Ovary (tissue), 9 donors: ENCODE measurements around the gene KIAA1614. TPM values are rescaled to one million over a fixed set of nuclear protein-coding genes. Genes with fewer than 3 reads are reported as not detected.

Experiments
- DNase-seq, 5 donors: peaks; one replicate each; pipeline ENCODE4 v3.0.0-alpha.2; 2019 to 2020
- H3K27ac ChIP-seq, 2 donors: fragments of 200-600 bp; one replicate each; pipeline versions ENCODE4 v1.5.1 to v1.8.0; 2019 to 2022
- H3K27me3 ChIP-seq: fragments of 200-600 bp; one replicate; pipeline ENCODE4 v1.8.0; 2022
- H3K36me3 ChIP-seq: fragments of 200-600 bp; sonication (generic); one replicate; pipeline ENCODE4 v1.5.1; 2019
- H3K4me1 ChIP-seq: one replicate; pipeline ENCODE4 v1.8.1; 2013; ENCODE audit warnings: mild to moderate bottlenecking, moderate library complexity; ENCODE audit not compliant: insufficient read depth
- H3K4me3 ChIP-seq: fragments of 200-600 bp; sonication (generic); one replicate; pipeline ENCODE4 v1.5.1; 2017
- H3K9me3 ChIP-seq, 2 donors: fragments of 200-600 bp in 1 of 2; sonication (generic) in 1 of 2; one replicate each; pipeline versions ENCODE4 v1.5.1 to v1.8.1; 2013 to 2019; ENCODE audit warnings: mild to moderate bottlenecking in 1 of 2, moderate library complexity in 1 of 2
- EP300 ChIP-seq: sonication (generic); formaldehyde crosslinking; IDR thresholded peaks from one replicate; pipeline ENCODE4 v1.6.1; 2017; ENCODE audit warnings: antibody characterized with exemption
- POLR2A ChIP-seq: fragments of 450-650 bp; IDR thresholded peaks from one replicate; pipeline ENCODE4 v1.6.1; 2017; ENCODE audit warnings: antibody characterized with exemption, mild to moderate bottlenecking, moderate library complexity
- WGBS, 3 donors: extraction: QIAGEN DNeasy Blood & Tissue Kit in 1 of 3; methylation state at CpG; one replicate each; pipeline versions ENCODE4 v1.1.5 to v1.1.7; 2013 to 2017; 5-methylcytosine and 5-hydroxymethylcytosine counted together
- intact Hi-C, 4 donors: fragments of 100-400 bp; cut with DNase I; formaldehyde crosslinking; loops; one replicate each; pipeline versions ENCODE4 v1.11.0 to v1.15.1; 2022 to 2023
- polyA plus RNA-seq, 2 donors: library from polyadenylated mRNA; stranded (reverse); fragments of 200-250 nt in 1 of 2; fragments of 350-450 nt in 1 of 2; fragmentation: Illumina TruSeq in 1 of 2; extraction: RNeasy Lipid Tissue Mini Kit (QIAGEN cat#74804) in 1 of 2; gene quantifications; one replicate each; pipeline ENCODE4 v1.2.3, GENCODE V29; 2013 to 2014
- total RNA-seq, 7 donors: library from RNA; depleted of rRNA in 2 of 7; stranded (reverse); fragments of >200 nt in 2 of 7; fragmentation: NEBNext Ultra II Directional in 3 of 7; extraction: Animal tissue kit (Norgen Biotek cat#: 25700) in 3 of 7; gene quantifications; one replicate each; pipeline versions ENCODE4 v1.1.0 to v1.2.4, GENCODE V29; 2016 to 2023
- TF ChIP-seq, protein P1 (sequence below), 3 donors: fragments of 450-650 bp in 2 of 3; fragments of 200-600 bp in 1 of 3; IDR thresholded peaks; one replicate each; pipeline versions ENCODE4 v1.5.1 to v1.8.0; 2016 to 2022; ENCODE audit warnings: antibody characterized with exemption in 3 of 3, mild to moderate bottlenecking in 1 of 3
- donor health status: DM: no; HTN: no; CAD: no; lungs with moderate emphysema.
- donor health status: DM: no; HTN: no; CAD: no.
- donor health status: Bipolar disorder and iron deficiency.
- donor health status: DM: yes; HTN: yes; CAD: no.
- donor health status: DM: no; HTN: no; CAD: no.
- donor health status: DM: yes; HTN: yes; CAD: no.

The KIAA1614 gene
- total and polyA plus RNA-seq, 9 donors = 1.1 to 15.1 (median 10.5) TPM

GRCh38 chr1:180970333-180971079, 57.8 kb downstream of the KIAA1614 start:
- Histone ChIP-seq H3K4me1 (no peaks in the 10 kb centered on the region), H3K36me3 (no peaks in the 10 kb centered on the region), H3K27ac (no peak overlapping the region), H3K27me3 (no peaks in the 10 kb centered on the region), H3K4me3 (no peak overlapping the region), H3K9me3 (no peaks in the 10 kb centered on the region)
- TF ChIP-seq POLR2A = no peak
- TF ChIP-seq EP300 = no peak
- TF ChIP-seq, protein P1, sequence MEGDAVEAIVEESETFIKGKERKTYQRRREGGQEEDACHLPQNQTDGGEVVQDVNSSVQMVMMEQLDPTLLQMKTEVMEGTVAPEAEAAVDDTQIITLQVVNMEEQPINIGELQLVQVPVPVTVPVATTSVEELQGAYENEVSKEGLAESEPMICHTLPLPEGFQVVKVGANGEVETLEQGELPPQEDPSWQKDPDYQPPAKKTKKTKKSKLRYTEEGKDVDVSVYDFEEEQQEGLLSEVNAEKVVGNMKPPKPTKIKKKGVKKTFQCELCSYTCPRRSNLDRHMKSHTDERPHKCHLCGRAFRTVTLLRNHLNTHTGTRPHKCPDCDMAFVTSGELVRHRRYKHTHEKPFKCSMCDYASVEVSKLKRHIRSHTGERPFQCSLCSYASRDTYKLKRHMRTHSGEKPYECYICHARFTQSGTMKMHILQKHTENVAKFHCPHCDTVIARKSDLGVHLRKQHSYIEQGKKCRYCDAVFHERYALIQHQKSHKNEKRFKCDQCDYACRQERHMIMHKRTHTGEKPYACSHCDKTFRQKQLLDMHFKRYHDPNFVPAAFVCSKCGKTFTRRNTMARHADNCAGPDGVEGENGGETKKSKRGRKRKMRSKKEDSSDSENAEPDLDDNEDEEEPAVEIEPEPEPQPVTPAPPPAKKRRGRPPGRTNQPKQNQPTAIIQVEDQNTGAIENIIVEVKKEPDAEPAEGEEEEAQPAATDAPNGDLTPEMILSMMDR (IDR thresholded peaks at IDR 0.05) = no peak
- DNase-seq = no peak
- intact Hi-C loops = no loop called here
- 85 to 90% (median 89%) methylated on average over 15 of the region's 15 CpGs for WGBS, 3 donors

DNA sequence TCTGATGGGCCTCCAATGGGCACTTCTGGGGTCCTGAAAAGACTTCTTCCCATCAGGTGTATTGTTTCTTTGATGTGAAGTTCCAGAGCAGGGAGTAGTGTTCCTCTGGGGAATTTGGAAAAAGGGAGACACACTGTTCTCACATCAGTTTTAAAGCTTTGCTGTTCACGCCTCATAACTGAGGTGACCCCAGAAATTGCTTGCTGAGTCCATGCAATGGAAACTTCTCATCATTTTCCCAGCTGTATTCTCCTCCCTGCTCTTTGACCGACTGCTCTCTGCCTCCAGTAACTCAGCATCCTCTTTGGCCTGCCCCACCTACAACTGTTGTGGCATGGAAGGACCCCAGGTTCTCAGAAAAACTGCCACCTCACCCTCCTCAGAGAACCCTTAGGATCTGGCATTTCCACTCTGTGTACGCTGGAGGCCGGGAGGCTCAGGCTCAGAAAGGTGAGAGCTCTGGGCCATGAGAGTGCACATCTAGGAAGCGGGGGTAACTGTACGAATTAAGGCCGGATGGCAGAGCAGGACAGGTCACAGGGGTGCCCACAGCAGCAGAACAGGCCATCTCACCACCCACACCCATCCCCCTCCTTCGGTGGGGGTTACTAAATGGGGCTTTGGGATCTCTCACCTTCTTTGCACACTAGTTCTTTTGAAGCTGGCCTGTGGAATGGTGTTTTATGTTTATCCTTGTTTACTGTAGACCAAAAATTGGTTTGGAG, 58.7 kb downstream of the KIAA1614 start:
- Histone ChIP-seq H3K9me3 (no peaks in the 10 kb centered on the region), H3K27ac (no peak overlapping the region), H3K4me3 (no peak overlapping the region), H3K36me3 (no peaks in the 10 kb centered on the region), H3K4me1 (no peaks in the 10 kb centered on the region), H3K27me3 (no peaks in the 10 kb centered on the region)
- intact Hi-C loops = no loop called here
- no peak for TF ChIP-seq EP300
- TF ChIP-seq, protein P1 (IDR thresholded peaks at IDR 0.05) = no peak
- no peak for TF ChIP-seq POLR2A
- 95 to 99% (median 97%) methylated on average over 8 of the region's 8 CpGs for WGBS, 3 donors
- no peak for DNase-seq

- Histone ChIP-seq H3K27ac (no peak overlapping the region), H3K4me3 (no peak overlapping the region), H3K27me3 (no peaks in the 10 kb centered on the region), H3K4me1 (no peaks in the 10 kb centered on the region), H3K36me3 (no peaks in the 10 kb centered on the region), H3K9me3 (no peaks in the 10 kb centered on the region)
- WGBS, 3 donors = 39 to 52% (median 45%) methylated on average over 4 of the region's 4 CpGs
- intact Hi-C loops = no loop called here
- no peak for DNase-seq
- no peak for TF ChIP-seq POLR2A
- no peak for TF ChIP-seq EP300
- TF ChIP-seq, protein P1 (IDR thresholded peaks at IDR 0.05) = no peak
Observed at GRCh38 chr1:180973369-180973768, 60.7 kb downstream of the KIAA1614 start.

DNA sequence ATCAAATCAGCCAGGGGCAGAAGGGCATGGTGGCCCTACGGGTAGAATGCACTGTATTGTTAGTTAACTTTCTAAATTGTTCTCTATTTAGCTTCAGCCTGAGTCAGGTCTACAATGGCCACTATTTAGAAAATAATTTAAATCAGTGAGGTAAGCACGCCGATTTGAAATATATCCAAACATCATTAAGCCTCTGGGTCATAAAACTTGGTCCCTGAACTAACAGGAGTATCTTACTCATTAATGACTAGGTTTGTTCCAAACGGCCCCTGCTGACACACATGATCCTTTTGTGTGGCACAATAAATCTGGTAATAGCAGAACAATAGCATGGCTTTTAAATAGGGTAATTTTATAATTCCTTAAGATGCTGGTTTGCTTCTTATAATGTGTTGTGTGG, 61.5 kb downstream of the KIAA1614 start:
- WGBS, 3 donors = 47 to 77% (median 70%) methylated on average over 4 of the region's 4 CpGs
- intact Hi-C loops = no loop called here
- no peak for DNase-seq
- TF ChIP-seq EP300 (no peak), POLR2A (no peak)
- TF ChIP-seq, protein P1 (IDR thresholded peaks at IDR 0.05) = no peak
- H3K4me1 ChIP-seq = no peaks in the 10 kb centered on the region
- no peaks in the 10 kb centered on the region for H3K36me3 ChIP-seq
- no peak overlapping the region for H3K4me3 ChIP-seq
- no peaks in the 10 kb centered on the region for H3K27me3 ChIP-seq
- H3K27ac ChIP-seq = no peak overlapping the region
- H3K9me3 ChIP-seq = no peaks in the 10 kb centered on the region
